PC-9 (cell line): ENCODE data around the gene ZNF565. TPM values are rescaled to one million over a fixed set of nuclear protein-coding genes. Genes with fewer than 3 reads are reported as not detected.

Experiments used
- BruUV-seq: library from RNA; stranded (reverse); fragments of 400-500 nt; replicated peaks from 2 replicates; lab custom pipeline; 2021; lab: Mats Ljungman, UMichigan
- CTCF ChIA-PET: fragments of 300-600 bp; sonication (Branson Sonifier 250); formaldehyde crosslinking; loops from one replicate; lab custom pipeline; 2022; ENCODE audit warnings: antibody characterized with exemption; lab: Charles Lee
- POLR2A ChIA-PET: fragments of 300-600 bp; sonication (Branson Sonifier 250); formaldehyde crosslinking; loops from one replicate; lab custom pipeline; 2022; ENCODE audit warnings: antibody characterized with exemption; ENCODE audit not compliant: unreplicated experiment; lab: Charles Lee
- DNase-seq, 2 experiments: peaks; one replicate each; pipeline versions ENCODE4 v3.0.0 to v3.0.0-alpha.2; 2015 to 2022; ENCODE audit warnings: mixed read lengths in 1 of 2
- H2AFZ ChIP-seq: fragments of 200-600 bp; sonication (generic); 2 replicates; pipeline ENCODE4 v1.8.1; 2017; ENCODE audit warnings: antibody characterized with exemption
- H3F3A ChIP-seq: fragments of 200-600 bp; sonication (generic); 2 replicates; pipeline ENCODE4 v1.8.1; 2017; ENCODE audit warnings: antibody characterized with exemption, mild to moderate bottlenecking, low read depth; ENCODE audit not compliant: insufficient read depth
- H3K27ac ChIP-seq: fragments of 200-600 bp; sonication (generic); 2 replicates; pipeline ENCODE4 v1.6.1; 2016; ENCODE audit warnings: mixed run types
- H3K27me3 ChIP-seq: fragments of 200-600 bp; sonication (generic); 2 replicates; pipeline ENCODE4 v1.6.1; 2016; ENCODE audit warnings: low read depth, mixed run types; ENCODE audit not compliant: insufficient read depth
- H3K36me3 ChIP-seq: fragments of 200-600 bp; sonication (generic); 2 replicates; pipeline ENCODE4 v1.6.1; 2016; ENCODE audit warnings: low read depth, mixed run types
- H3K4me1 ChIP-seq: fragments of 200-600 bp; sonication (generic); replicated peaks from 2 replicates; pipeline ENCODE4 v1.6.1; 2016; ENCODE audit warnings: mixed run types; ENCODE audit not compliant: insufficient read depth
- H3K4me2 ChIP-seq: fragments of 200-600 bp; sonication (generic); 2 replicates; pipeline ENCODE4 v1.6.1; 2017; ENCODE audit warnings: mixed run types
- H3K4me3 ChIP-seq: fragments of 200-600 bp; sonication (generic); 2 replicates; pipeline ENCODE4 v1.6.1; 2016; ENCODE audit warnings: mixed run types
- H3K79me2 ChIP-seq: fragments of 200-600 bp; sonication (generic); 2 replicates; pipeline ENCODE4 v1.6.1; 2017; ENCODE audit warnings: low read depth, mixed run types
- H3K9me2 ChIP-seq: fragments of 200-600 bp; sonication (generic); 2 replicates; pipeline ENCODE4 v1.8.1; 2017; ENCODE audit warnings: mild to moderate bottlenecking; ENCODE audit not compliant: insufficient read depth
- H3K9me3 ChIP-seq: fragments of 200-600 bp; sonication (generic); 2 replicates; pipeline ENCODE4 v1.8.1; 2016; ENCODE audit warnings: low read depth; ENCODE audit not compliant: insufficient read depth
- H4K20me1 ChIP-seq: fragments of 200-600 bp; sonication (generic); 2 replicates; pipeline ENCODE4 v1.8.1; 2017; ENCODE audit not compliant: insufficient read depth
- CTCF ChIP-seq: fragments of 200-600 bp; sonication (generic); conservative IDR thresholded peaks from 2 replicates; pipeline ENCODE4 v1.6.1; 2017; ENCODE audit warnings: mixed run types, antibody characterized with exemption, mild to moderate bottlenecking, moderate library complexity
- EZH2 ChIP-seq: fragments of 200-600 bp; sonication (generic); IDR thresholded peaks from 2 replicates; pipeline ENCODE4 v1.8.0; 2017; ENCODE audit warnings: antibody characterized with exemption, low read depth
- intact Hi-C: fragments of 100-400 bp; cut with micrococcal nuclease; formaldehyde crosslinking; loops from one replicate; pipeline ENCODE4 v1.10.0; 2022; ENCODE audit not compliant: unreplicated experiment
- total RNA-seq: library from RNA; stranded (reverse); gene quantifications from 2 replicates; pipeline ENCODE4 v1.2.3, GENCODE V29; 2021

The ZNF565 gene
- total RNA-seq, 1 experiment from 2014 or later: 3.3 TPM

DNA sequence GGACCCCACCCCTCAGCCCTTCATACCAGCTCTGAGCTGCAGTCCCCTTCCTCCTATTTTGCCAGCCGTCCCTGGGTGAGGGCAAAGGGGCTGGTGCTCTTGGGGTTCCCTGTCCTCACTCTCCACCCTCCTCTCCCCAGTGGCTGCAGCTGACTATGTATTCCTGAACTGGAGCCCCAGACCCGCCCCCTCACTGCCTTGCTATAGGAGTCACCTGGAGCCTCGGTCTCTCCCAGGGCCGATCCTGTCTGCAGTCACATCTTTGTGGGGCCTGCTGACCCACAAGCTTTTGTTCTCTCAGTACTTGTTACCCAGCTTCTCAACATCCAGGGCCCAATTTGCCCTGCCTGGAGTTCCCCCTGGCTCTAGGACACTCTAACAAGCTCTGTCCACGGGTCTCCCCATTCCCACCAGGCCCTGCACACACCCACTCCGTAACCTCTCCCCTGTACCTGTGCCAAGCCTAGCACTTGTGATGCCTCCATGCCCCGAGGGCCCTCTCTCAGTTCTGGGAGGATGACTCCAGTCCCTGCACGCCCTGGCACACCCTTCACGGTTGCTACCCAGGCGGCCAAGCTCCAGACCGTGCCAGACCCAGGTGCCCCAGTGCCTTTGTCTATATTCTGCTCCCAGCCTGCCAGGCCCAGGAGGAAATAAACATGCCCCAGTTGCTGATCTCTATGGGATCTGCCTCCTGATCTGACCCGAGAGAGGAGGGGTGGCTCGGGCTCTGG is 64.6 kb downstream of the ZNF565 start:
- ChIA-PET CTCF (no interaction called here), POLR2A (interaction anchor here (0.8 kb wide), 1 partner anchor 17 kb away, joined by 5 read pairs; no protein-coding TSS in a partner anchor)
- Histone ChIP-seq H3K79me2 (no peaks in the 10 kb centered on the region), H3K4me1 (no peaks in the 10 kb centered on the region), H3K4me2 (no peak overlapping the region), H3K36me3 (peaks cover 23% of the 10 kb centered on the region), H3K27ac (no peak overlapping the region), H3K9me3 (no peaks in the 10 kb centered on the region), H3K27me3 (no peaks in the 10 kb centered on the region), H3K4me3 (no peak overlapping the region), H4K20me1 (peaks cover 11% of the 10 kb centered on the region), H3K9me2 (no peaks in the 10 kb centered on the region), H3F3A (peaks cover 25% of the 10 kb centered on the region; the same call in 1 of the 2 replicates), H2AFZ (no peak overlapping the region)
- TSS peak; percentile 50 for BruUV-seq
- TF ChIP-seq EZH2 (no peak), CTCF (no peak)
- no peak for DNase-seq
- intact Hi-C loops: no loop called here

DNA sequence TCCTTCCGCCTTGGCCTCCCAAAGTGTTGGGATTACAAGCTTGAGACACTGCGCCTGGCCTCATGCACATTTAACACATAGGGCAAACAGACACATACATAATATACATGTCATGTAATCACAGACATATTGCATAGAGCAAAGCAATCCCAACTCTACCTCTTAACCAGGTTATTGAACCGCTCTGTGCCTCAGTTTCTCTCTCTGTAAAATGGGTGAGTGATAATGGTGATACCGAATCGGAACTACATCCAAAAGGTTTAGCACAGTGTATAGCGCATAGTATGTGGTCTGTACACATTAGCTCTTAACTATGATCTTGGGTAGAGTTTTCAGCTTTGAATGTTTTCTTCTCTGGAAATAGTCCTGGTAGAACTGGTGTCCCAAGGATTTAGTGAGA is 69.8 kb downstream of the ZNF565 start:
- DNase-seq: no peak
- H4K20me1 ChIP-seq: peaks cover 29% of the 10 kb centered on the region
- TF ChIP-seq CTCF (no peak), EZH2 (no peak)
- H3K79me2 ChIP-seq: peaks cover 32% of the 10 kb centered on the region
- no peaks in the 10 kb centered on the region for H3K27me3 ChIP-seq
- BruUV-seq: no TSS peak
- no peak overlapping the region for H2AFZ ChIP-seq
- no peak overlapping the region for H3K27ac ChIP-seq
- peaks cover 42% of the 10 kb centered on the region; the same call in 1 of the 2 replicates for H3F3A ChIP-seq
- ChIA-PET CTCF (no interaction called here), POLR2A (interaction anchor here (0.6 kb wide), 1 partner anchor 16 kb away, joined by 3 read pairs; no protein-coding TSS in a partner anchor)
- no peak overlapping the region for H3K4me2 ChIP-seq
- no peaks in the 10 kb centered on the region for H3K9me2 ChIP-seq
- intact Hi-C loops: no loop called here
- H3K4me3 ChIP-seq: no peak overlapping the region
- H3K4me1 ChIP-seq: peaks cover 8% of the 10 kb centered on the region
- H3K36me3 ChIP-seq: peaks cover 47% of the 10 kb centered on the region
- H3K9me3 ChIP-seq: no peaks in the 10 kb centered on the region

GRCh38 chr19:36142496-36142895 is 72.0 kb downstream of the ZNF565 start:
- no peaks in the 10 kb centered on the region for H3K9me3 ChIP-seq
- H3K27me3 ChIP-seq: no peaks in the 10 kb centered on the region
- peaks cover 47% of the 10 kb centered on the region for H3K36me3 ChIP-seq
- no peak overlapping the region for H2AFZ ChIP-seq
- peaks cover 43% of the 10 kb centered on the region for H3K79me2 ChIP-seq
- intact Hi-C loops: no loop called here
- H3K4me2 ChIP-seq: no peak overlapping the region
- no peak overlapping the region for H3K27ac ChIP-seq
- TF ChIP-seq CTCF (no peak), EZH2 (no peak)
- H3K9me2 ChIP-seq: no peaks in the 10 kb centered on the region
- BruUV-seq: no TSS peak
- no peak for DNase-seq
- H4K20me1 ChIP-seq: peaks cover 32% of the 10 kb centered on the region
- H3K4me1 ChIP-seq: peaks cover 26% of the 10 kb centered on the region
- H3K4me3 ChIP-seq: no peak overlapping the region
- POLR2A ChIA-PET: no interaction called here
- CTCF ChIA-PET: no interaction called here
- peaks cover 58% of the 10 kb centered on the region for H3F3A ChIP-seq
